Endothelial cell of umbilical vein (primary cell): ENCODE data around the gene MEPCE. TPM values are rescaled to one million over a fixed set of nuclear protein-coding genes. Genes with fewer than 3 reads are reported as not detected.

Experiments used
- BruUV-seq: library from RNA; stranded (reverse); fragments of 400-500 nt; replicated peaks from 2 replicates; lab custom pipeline; 2021; lab: Mats Ljungman, UMichigan
- CTCF ChIA-PET: fragments of 300-600, 350-600 bp; sonication (Branson Sonifier 250); formaldehyde crosslinking; loops from one replicate; lab custom pipeline; 2021; ENCODE audit warnings: antibody characterized with exemption, inconsistent platforms; lab: Charles Lee
- POLR2A ChIA-PET: fragments of 300-600, 350-600 bp; sonication (Branson Sonifier 250); formaldehyde crosslinking; loops from one replicate; lab custom pipeline; 2021; ENCODE audit warnings: antibody characterized with exemption, inconsistent platforms; lab: Charles Lee
- DNase-seq: peaks from one replicate; pipeline ENCODE4 v3.0.0-alpha.2; 2011; ENCODE audit warnings: low read depth, low spot score
- FAIRE-seq: peaks from 2 replicates; lab custom pipeline; 2011; peaks lifted over from hg19 to GRCh38; lab: Jason Lieb, UNC
- H2AFZ ChIP-seq: 2 replicates; pipeline ENCODE4 v1.6.0; 2012; ENCODE audit warnings: low read depth, low read length, control low read depth, inconsistent platforms
- H3K27ac ChIP-seq: 2 replicates; pipeline ENCODE4 v1.5.1; 2011; ENCODE audit warnings: low read depth, mild to moderate bottlenecking, control low read depth, low read length, moderate library complexity; ENCODE audit not compliant: insufficient read depth
- H3K27me3 ChIP-seq, 2 experiments: 2 replicates each; pipeline versions ENCODE4 v1.6.0 to v1.6.1; 2011; ENCODE audit warnings: low read length in 2 of 2, mixed read lengths in 1 of 2; ENCODE audit not compliant: control insufficient read depth in 2 of 2, insufficient read depth in 2 of 2
- H3K36me3 ChIP-seq, 2 experiments: 2 replicates in 1 of 2; 3 replicates in 1 of 2; pipeline ENCODE4 v1.5.1; 2011; ENCODE audit warnings: low read length in 2 of 2, mild to moderate bottlenecking in 1 of 2, moderate library complexity in 1 of 2; ENCODE audit not compliant: control insufficient read depth in 2 of 2, insufficient read depth in 2 of 2; ENCODE audit errors: extremely low read depth in 1 of 2
- H3K4me1 ChIP-seq: 3 replicates; pipeline ENCODE4 v1.5.1; 2011; ENCODE audit warnings: mild to moderate bottlenecking, low read length; ENCODE audit not compliant: control insufficient read depth, insufficient read depth; ENCODE audit errors: extremely low read depth
- H3K4me2 ChIP-seq: 2 replicates; pipeline ENCODE4 v1.6.1; 2011; ENCODE audit warnings: low read length, control low read depth, mixed read lengths; ENCODE audit not compliant: insufficient read depth
- H3K4me3 ChIP-seq, 3 experiments: fragments of 200-600 bp in 1 of 3; sonication (generic), shearing (Covaris generic) in 1 of 3; replicated peaks in 1 of 3; 2 replicates each; pipeline ENCODE4 v1.5.1; 2011 to 2016; ENCODE audit warnings: control low read depth in 3 of 3, low read length in 3 of 3, mild to moderate bottlenecking in 2 of 3, inconsistent platforms in 1 of 3, low read depth in 1 of 3, moderate library complexity in 1 of 3; ENCODE audit not compliant: insufficient read depth in 1 of 3
- H3K79me2 ChIP-seq: 2 replicates; pipeline ENCODE4 v1.6.0; 2012; ENCODE audit warnings: low read length, inconsistent platforms; ENCODE audit not compliant: control insufficient read depth, insufficient read depth
- H3K9ac ChIP-seq: replicated peaks from 2 replicates; pipeline ENCODE3; 2011; ENCODE audit warnings: low read length, control low read depth; ENCODE audit not compliant: insufficient read depth; ENCODE audit errors: extremely low read depth
- H3K9me1 ChIP-seq: replicated peaks from 3 replicates; pipeline ENCODE4 v1.6.0; 2011; ENCODE audit warnings: mild to moderate bottlenecking, low read length; ENCODE audit not compliant: control insufficient read depth, insufficient read depth; ENCODE audit errors: extremely low read depth
- H3K9me3 ChIP-seq: replicated peaks from 2 replicates; pipeline ENCODE4 v1.5.1; 2012; ENCODE audit warnings: low read length, inconsistent platforms; ENCODE audit not compliant: control insufficient read depth, insufficient read depth
- H4K20me1 ChIP-seq: replicated peaks from 2 replicates; pipeline ENCODE3; 2011; ENCODE audit warnings: mild to moderate bottlenecking, low read length; ENCODE audit not compliant: control insufficient read depth, insufficient read depth; ENCODE audit errors: extremely low read depth
- GATA2 ChIP-seq: IDR thresholded peaks from 2 replicates; pipeline ENCODE4 v1.7.0; 2011; ENCODE audit warnings: low read depth, mild to moderate bottlenecking, moderate library complexity, mixed read lengths, low read length; ENCODE audit not compliant: insufficient read length, insufficient read depth
- JUN ChIP-seq: IDR thresholded peaks from 2 replicates; pipeline ENCODE4 v1.6.1; 2011; ENCODE audit warnings: borderline replicate concordance, low read depth; ENCODE audit not compliant: insufficient read length, insufficient read depth
- MYC ChIP-seq: IDR thresholded peaks from one replicate; pipeline ENCODE4 v1.6.1; 2011; ENCODE audit warnings: mild to moderate bottlenecking, low read depth, low read length
- POLR2A ChIP-seq: IDR thresholded peaks from 2 replicates; pipeline ENCODE4 v1.6.1; 2012; ENCODE audit warnings: low read depth, mild to moderate bottlenecking, control low read depth, low read length
- POLR2AphosphoS5 ChIP-seq: IDR thresholded peaks from 2 replicates; pipeline ENCODE4 v1.6.1; 2012; ENCODE audit warnings: low read depth, mild to moderate bottlenecking, control low read depth, low read length, moderate library complexity; ENCODE audit not compliant: insufficient read depth
- dilution Hi-C: fragments of 300-500 bp; cut with MboI; formaldehyde crosslinking; loops from one replicate; pipeline ENCODE4 v1.15.0; 2019; ENCODE audit warnings: low sequenced_read_pairs; ENCODE audit not compliant: extremely low pct_ligation_motif_present
- intact Hi-C: fragments of 100-400 bp; cut with micrococcal nuclease; formaldehyde crosslinking; loops from one replicate; pipeline ENCODE4 v1.10.0; 2022
- polyA plus RNA-seq, 4 experiments: library from polyadenylated mRNA; depleted of rRNA in 3 of 4; stranded (reverse) in 3 of 4; unstranded in 1 of 4; fragments of >200 nt; gene quantifications; 2 replicates each; pipeline versions ENCODE4 v1.2.1 to v1.2.3, GENCODE V29; 2011 to 2012; ENCODE audit warnings: missing spikeins in 1 of 4
- total RNA-seq: library from RNA; stranded (reverse); gene quantifications from 2 replicates; pipeline ENCODE4 v1.2.3, GENCODE V29; 2021

Gene MEPCE
- total and polyA plus RNA-seq, 2 donors (not counting 3 experiments of a cell fraction or from before 2014, with no cell fraction given), result 23.3 to 45.8 TPM

GRCh38 chr7:100387695-100388094 is 41.9 kb upstream of the MEPCE start:
- ChIA-PET POLR2A (no interaction called here), CTCF (interaction anchor here (1.0 kb wide), 1 partner anchor 20 kb away, joined by 3 read pairs; no protein-coding TSS in a partner anchor)
- no peak overlapping the region for H3K4me3 ChIP-seq
- no peak overlapping the region for H3K4me2 ChIP-seq
- no peaks in the 10 kb centered on the region for H3K9me1 ChIP-seq
- no peaks in the 10 kb centered on the region for H3K36me3 ChIP-seq
- TF ChIP-seq JUN, result no peak
- dilution Hi-C loops, result no loop called here
- peaks cover 9 to 12% of the 10 kb centered on the region in 2 experiments for H3K27me3 ChIP-seq
- no peak overlapping the region for H2AFZ ChIP-seq
- no TSS peak for BruUV-seq
- intact Hi-C loops, result no loop called here
- H3K9ac ChIP-seq, result no peak overlapping the region
- DNase-seq, result no peak
- H3K79me2 ChIP-seq, result no peaks in the 10 kb centered on the region
- no peak for FAIRE-seq
- H3K27ac ChIP-seq, result no peak overlapping the region
- H4K20me1 ChIP-seq, result no peaks in the 10 kb centered on the region
- H3K9me3 ChIP-seq, result no peaks in the 10 kb centered on the region
- peaks cover 6% of the 10 kb centered on the region for H3K4me1 ChIP-seq

GRCh38 chr7:100389437-100390088 is 40.1 kb upstream of the MEPCE start:
- DNase-seq (no peak), FAIRE-seq (no peak)
- Histone ChIP-seq H3K9me3 (no peaks in the 10 kb centered on the region), H3K27ac (no peak overlapping the region), H3K36me3 (no peaks in the 10 kb centered on the region), H3K27me3 (peaks cover 9 to 18% of the 10 kb centered on the region in 2 experiments), H2AFZ (no peak overlapping the region), H3K4me3 (no peak overlapping the region), H3K79me2 (no peaks in the 10 kb centered on the region), H4K20me1 (no peaks in the 10 kb centered on the region), H3K4me2 (no peak overlapping the region), H3K4me1 (peaks cover 5% of the 10 kb centered on the region), H3K9ac (no peak overlapping the region), H3K9me1 (no peaks in the 10 kb centered on the region)
- BruUV-seq, result no TSS peak
- TF ChIP-seq POLR2A (no peak), GATA2 (no peak), MYC (no peak), POLR2AphosphoS5 (no peak)
- dilution Hi-C loops (no loop called here), intact Hi-C loops (no loop called here)
- POLR2A ChIA-PET, result no interaction called here
- CTCF ChIA-PET, result interaction anchor here (3.4 kb wide), 1 partner anchor 18 kb away, joined by 12 read pairs; no protein-coding TSS in a partner anchor
